A673 (cell line): ENCODE results near the gene GEMIN2. TPM values are rescaled to one million over a fixed set of nuclear protein-coding genes. Genes with fewer than 3 reads are reported as not detected.
A peak's percentile ranks its signal among the peaks of the same experiment; 100 is the strongest.
"Not testable (repeated sequence)": the region's sequence is repeated elsewhere in the genome, so short reads cannot be mapped to it uniquely, and the experiment has no call there.

Source experiments
- BruUV-seq: library from RNA; stranded (reverse); fragments of 400-500 nt; replicated peaks from 2 replicates; lab custom pipeline; 2021; lab: Mats Ljungman, UMichigan
- CTCF ChIA-PET: fragments of 300-600 bp; sonication (Branson Sonifier 250); formaldehyde crosslinking; loops from one replicate; lab custom pipeline; 2022; ENCODE audit warnings: antibody characterized with exemption; lab: Charles Lee
- POLR2A ChIA-PET: fragments of 300-600 bp; sonication (Branson Sonifier 250); formaldehyde crosslinking; loops from one replicate; lab custom pipeline; 2022; ENCODE audit warnings: antibody characterized with exemption; ENCODE audit not compliant: low non-redundant PET; lab: Charles Lee
- DNase-seq: peaks from one replicate; pipeline ENCODE4 v3.0.0-alpha.2; 2015; ENCODE audit warnings: low spot score
- H3K27ac ChIP-seq: fragments of 200-600 bp; sonication (generic); 2 replicates; pipeline ENCODE4 v1.5.1; 2016; ENCODE audit warnings: mixed run types, low read depth, mild to moderate bottlenecking, mixed read lengths, antibody characterized with exemption, low read length; ENCODE audit not compliant: poor library complexity, severe bottlenecking
- H3K27me3 ChIP-seq: fragments of 200-600 bp; sonication (generic); replicated peaks from 2 replicates; pipeline ENCODE4 v1.6.1; 2017; ENCODE audit warnings: mixed run types, low read depth, mild to moderate bottlenecking, mixed read lengths, antibody characterized with exemption, low read length; ENCODE audit not compliant: insufficient read depth, poor library complexity
- H3K36me3 ChIP-seq: fragments of 200-600 bp; sonication (generic); 2 replicates; pipeline ENCODE4 v1.6.1; 2016; ENCODE audit warnings: mixed run types, mild to moderate bottlenecking, mixed read lengths, antibody characterized with exemption, low read length; ENCODE audit not compliant: insufficient read depth, poor library complexity, severe bottlenecking
- H3K4me1 ChIP-seq: fragments of 200-600 bp; sonication (generic); 2 replicates; pipeline ENCODE4 v1.6.1; 2017; ENCODE audit warnings: mixed run types, mild to moderate bottlenecking, mixed read lengths, antibody characterized with exemption, low read length; ENCODE audit not compliant: insufficient read depth, poor library complexity, severe bottlenecking
- H3K4me3 ChIP-seq: fragments of 200-600 bp; sonication (generic); 2 replicates; pipeline ENCODE4 v1.5.1; 2016; ENCODE audit warnings: low read depth, mixed run types, mild to moderate bottlenecking, mixed read lengths, low read length; ENCODE audit not compliant: poor library complexity, severe bottlenecking
- H3K9me3 ChIP-seq: fragments of 200-600 bp; sonication (generic); 2 replicates; pipeline ENCODE4 v1.6.1; 2016; ENCODE audit warnings: mixed run types, low read depth, mild to moderate bottlenecking, mixed read lengths, antibody characterized with exemption, low read length; ENCODE audit not compliant: poor library complexity, severe bottlenecking
- CTCF ChIP-seq: fragments of 300-800, 200-600 bp; sonication (generic); conservative IDR thresholded peaks from 2 replicates; pipeline ENCODE4 v1.5.1; 2017; ENCODE audit warnings: low read depth, mild to moderate bottlenecking, antibody characterized with exemption, low read length, moderate library complexity, mixed read lengths
- EZH2 ChIP-seq: fragments of 200-600 bp; sonication (generic); IDR thresholded peaks from 2 replicates; pipeline ENCODE4 v1.6.1; 2017; ENCODE audit warnings: borderline replicate concordance, low read depth, mild to moderate bottlenecking, mixed read lengths, antibody characterized with exemption, low read length; ENCODE audit not compliant: poor library complexity, severe bottlenecking
- intact Hi-C: fragments of 100-400 bp; cut with micrococcal nuclease; formaldehyde crosslinking; loops from one replicate; pipeline ENCODE4 v1.10.0; 2022; ENCODE audit not compliant: unreplicated experiment
- total RNA-seq: library from RNA; stranded (reverse); gene quantifications from 2 replicates; pipeline ENCODE4 v1.2.3, GENCODE V29; 2021

GEMIN2 gene
- total RNA-seq, 1 experiment from 2014 or later = 27.7 TPM

GRCh38 chr14:39113685-39114072, 444 bp upstream of the GEMIN2 start:
- peaks cover 9% of the 10 kb centered on the region for H3K36me3 ChIP-seq
- peak overlapping the region; percentile 39 for H3K27ac ChIP-seq
- TF ChIP-seq CTCF (no peak), EZH2 (no peak)
- peaks cover 3% of the 10 kb centered on the region for H3K4me1 ChIP-seq
- BruUV-seq = TSS peak; percentile 99
- no peaks in the 10 kb centered on the region for H3K9me3 ChIP-seq
- CTCF ChIA-PET = no interaction called here
- intact Hi-C loops = loop anchor here (5.0 kb wide), 1 partner anchor 59 kb away; the partner anchor contains the start of gene TRAPPC6B
- POLR2A ChIA-PET = interaction anchor here (0.8 kb wide), 1 partner anchor 57 kb away, joined by 4 read pairs; the partner anchor contains the start of gene TRAPPC6B
- H3K27me3 ChIP-seq = no peaks in the 10 kb centered on the region
- DNase-seq = no peak
- peak overlapping the region; percentile 65 for H3K4me3 ChIP-seq

GRCh38 chr14:39122330-39123138, 8.4 kb downstream of the GEMIN2 start:
- ChIA-PET CTCF (no interaction called here), POLR2A (no interaction called here)
- Histone ChIP-seq H3K4me3 (no peak overlapping the region), H3K27ac (no peak overlapping the region), H3K36me3 (peaks cover 60% of the 10 kb centered on the region), H3K9me3 (no peaks in the 10 kb centered on the region), H3K4me1 (no peaks in the 10 kb centered on the region), H3K27me3 (no peaks in the 10 kb centered on the region)
- no TSS peak for BruUV-seq
- TF ChIP-seq CTCF (no peak), EZH2 (no peak)
- DNase-seq = no peak
- intact Hi-C loops = no loop called here

- peaks cover 25% of the 10 kb centered on the region for H3K36me3 ChIP-seq
- CTCF ChIA-PET, intact Hi-C loops, H3K27ac ChIP-seq, H3K4me1 ChIP-seq, POLR2A ChIA-PET, H3K4me3 ChIP-seq, H3K27me3 ChIP-seq, H3K9me3 ChIP-seq, DNase-seq, BruUV-seq: not testable (repeated sequence)
Observed at GRCh38 chr14:39137835-39138234, 23.7 kb downstream of the GEMIN2 start.

- Histone ChIP-seq H3K36me3 (peaks cover 24% of the 10 kb centered on the region), H3K9me3 (no peaks in the 10 kb centered on the region), H3K4me1 (no peaks in the 10 kb centered on the region), H3K27me3 (no peaks in the 10 kb centered on the region), H3K27ac (no peak overlapping the region), H3K4me3 (no peak overlapping the region)
- POLR2A ChIA-PET = no interaction called here
- CTCF ChIA-PET = no interaction called here
- DNase-seq = no peak
- no peak for TF ChIP-seq EZH2
- no peak for TF ChIP-seq CTCF
- intact Hi-C loops = no loop called here
- no TSS peak for BruUV-seq
Observed at GRCh38 chr14:39138440-39138839, 24.3 kb downstream of the GEMIN2 start.
